Tibial artery (tissue), 4 donors: Measurements from ENCODE around the gene GAGE13.
A peak's percentile ranks its signal among the peaks of the same experiment; 100 is the strongest.
"Not testable (repeated sequence)": the region's sequence is repeated elsewhere in the genome, so short reads cannot be mapped to it uniquely, and the experiment has no call there.

ENCODE experiments used
- DNase-seq, 2 donors: peaks; one replicate each; pipeline ENCODE4 v3.0.0-alpha.2; 2019
- H3K27ac ChIP-seq, 2 donors: fragments of 200-600 bp; sonication (generic) in 1 of 2; 1 replicate in 1 of 2; 2 replicates in 1 of 2; pipeline ENCODE4 v1.5.1; 2018 to 2019; ENCODE audit warnings: mild to moderate bottlenecking in 1 of 2
- H3K27me3 ChIP-seq, 2 donors: fragments of 200-600 bp; sonication (generic) in 1 of 2; one replicate each; pipeline versions ENCODE4 v1.5.1 to v1.6.0; 2016 to 2019
- H3K36me3 ChIP-seq, 3 donors: fragments of 200-600 bp; sonication (generic) in 2 of 3; one replicate each; pipeline ENCODE4 v1.5.1; 2016 to 2019; ENCODE audit warnings: mild to moderate bottlenecking in 2 of 3
- H3K4me1 ChIP-seq, 4 donors: fragments of 200-600 bp; sonication (generic) in 2 of 4; 1 replicate in 3 of 4; 2 replicates in 1 of 4; pipeline ENCODE4 v1.5.1; 2016 to 2019
- H3K4me3 ChIP-seq, 2 donors: fragments of 200-600 bp; sonication (generic) in 1 of 2; 1 replicate in 1 of 2; 2 replicates in 1 of 2; pipeline ENCODE4 v1.5.1; 2018 to 2019; ENCODE audit warnings: mild to moderate bottlenecking in 2 of 2
- H3K9me3 ChIP-seq, 3 donors: fragments of 200-600 bp; sonication (generic) in 1 of 3; one replicate each; pipeline ENCODE4 v1.5.1; 2016 to 2019
- intact Hi-C: fragments of 100-400 bp; cut with DNase I; formaldehyde crosslinking; loops from one replicate; pipeline ENCODE4 v1.15.0; 2023; ENCODE audit warnings: low total_unique reads
- TF ChIP-seq, protein P1 (sequence below), 2 experiments: fragments of 200-600 bp in 1 of 2; fragments of 450-650 bp in 1 of 2; IDR thresholded peaks; one replicate each; pipeline ENCODE4 v1.5.1; 2017 to 2019; ENCODE audit warnings: antibody characterized with exemption in 2 of 2, mild to moderate bottlenecking in 1 of 2, moderate library complexity in 1 of 2

Gene GAGE13

GRCh38 chrX:49308604-49309269 is 22.6 kb upstream of the GAGE13 start:
- peak overlapping the region; percentile 46 to 52 for H3K4me3 ChIP-seq
- no peak for DNase-seq
- no peaks in the 10 kb centered on the region for H3K36me3 ChIP-seq
- intact Hi-C loops: no loop called here
- no peaks in the 10 kb centered on the region for H3K9me3 ChIP-seq
- no peaks in the 10 kb centered on the region for H3K27me3 ChIP-seq
- TF ChIP-seq, protein P1, sequence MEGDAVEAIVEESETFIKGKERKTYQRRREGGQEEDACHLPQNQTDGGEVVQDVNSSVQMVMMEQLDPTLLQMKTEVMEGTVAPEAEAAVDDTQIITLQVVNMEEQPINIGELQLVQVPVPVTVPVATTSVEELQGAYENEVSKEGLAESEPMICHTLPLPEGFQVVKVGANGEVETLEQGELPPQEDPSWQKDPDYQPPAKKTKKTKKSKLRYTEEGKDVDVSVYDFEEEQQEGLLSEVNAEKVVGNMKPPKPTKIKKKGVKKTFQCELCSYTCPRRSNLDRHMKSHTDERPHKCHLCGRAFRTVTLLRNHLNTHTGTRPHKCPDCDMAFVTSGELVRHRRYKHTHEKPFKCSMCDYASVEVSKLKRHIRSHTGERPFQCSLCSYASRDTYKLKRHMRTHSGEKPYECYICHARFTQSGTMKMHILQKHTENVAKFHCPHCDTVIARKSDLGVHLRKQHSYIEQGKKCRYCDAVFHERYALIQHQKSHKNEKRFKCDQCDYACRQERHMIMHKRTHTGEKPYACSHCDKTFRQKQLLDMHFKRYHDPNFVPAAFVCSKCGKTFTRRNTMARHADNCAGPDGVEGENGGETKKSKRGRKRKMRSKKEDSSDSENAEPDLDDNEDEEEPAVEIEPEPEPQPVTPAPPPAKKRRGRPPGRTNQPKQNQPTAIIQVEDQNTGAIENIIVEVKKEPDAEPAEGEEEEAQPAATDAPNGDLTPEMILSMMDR (IDR thresholded peaks at IDR 0.05): no peak
- H3K4me1 ChIP-seq: peaks cover 0 to 16% (median 7%) of the 10 kb centered on the region in 4 donors
- H3K27ac ChIP-seq: peak overlapping the region; percentile 70 to 83

GRCh38 chrX:49309401-49309981 is 21.9 kb upstream of the GAGE13 start:
- TF ChIP-seq, protein P1 (IDR thresholded peaks at IDR 0.05): no peak
- intact Hi-C loops: no loop called here
- Histone ChIP-seq H3K4me3 (peak overlapping the region; percentile 46 to 52), H3K9me3 (no peaks in the 10 kb centered on the region), H3K4me1 (peaks cover 0 to 16% (median 7%) of the 10 kb centered on the region in 4 donors), H3K27me3 (no peaks in the 10 kb centered on the region), H3K27ac (peak overlapping the region; percentile 70 to 83), H3K36me3 (no peaks in the 10 kb centered on the region)
- no peak for DNase-seq

DNA sequence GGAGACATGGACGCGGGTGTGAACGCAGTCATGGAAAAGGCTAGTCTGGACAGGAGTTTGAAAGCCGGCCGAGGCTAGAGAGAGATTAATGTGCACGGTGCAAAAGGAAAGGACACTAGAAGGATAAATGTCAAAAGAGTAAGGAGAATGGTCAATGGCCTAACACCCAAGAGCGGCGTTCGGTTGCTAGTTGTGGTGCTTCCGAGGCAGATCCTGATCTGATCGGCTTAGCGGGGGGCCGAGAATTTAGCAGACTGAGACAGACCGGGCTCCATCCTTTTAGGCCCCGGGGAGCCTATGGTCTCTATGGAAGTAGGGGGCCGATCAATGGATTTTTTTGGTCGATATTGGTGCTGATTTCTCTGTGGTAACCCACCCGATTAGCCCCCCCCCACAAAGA is 21.0 kb upstream of the GAGE13 start:
- H3K9me3 ChIP-seq: no peaks in the 10 kb centered on the region
- no peaks in the 10 kb centered on the region for H3K27me3 ChIP-seq
- peaks cover 0 to 16% (median 7%) of the 10 kb centered on the region in 4 donors for H3K4me1 ChIP-seq
- H3K4me3 ChIP-seq: no peak overlapping the region
- peak overlapping the region in 1 of 2 donors; percentile 83 for H3K27ac ChIP-seq
- intact Hi-C loops: no loop called here
- H3K36me3 ChIP-seq: no peaks in the 10 kb centered on the region
- no peak for DNase-seq
- TF ChIP-seq, protein P1 (IDR thresholded peaks at IDR 0.05): no peak

- H3K4me3 ChIP-seq: no peak overlapping the region
- H3K9me3 ChIP-seq: no peaks in the 10 kb centered on the region
- TF ChIP-seq, protein P1 (IDR thresholded peaks at IDR 0.05): no peak
- H3K4me1 ChIP-seq: peaks cover 0 to 16% (median 7%) of the 10 kb centered on the region in 4 donors
- H3K27ac ChIP-seq: no peak overlapping the region
- H3K36me3 ChIP-seq: no peaks in the 10 kb centered on the region
- DNase-seq: no peak
- intact Hi-C loops: no loop called here
- H3K27me3 ChIP-seq: no peaks in the 10 kb centered on the region
Observed at GRCh38 chrX:49312176-49312575, 19.2 kb upstream of the GAGE13 start.

DNA sequence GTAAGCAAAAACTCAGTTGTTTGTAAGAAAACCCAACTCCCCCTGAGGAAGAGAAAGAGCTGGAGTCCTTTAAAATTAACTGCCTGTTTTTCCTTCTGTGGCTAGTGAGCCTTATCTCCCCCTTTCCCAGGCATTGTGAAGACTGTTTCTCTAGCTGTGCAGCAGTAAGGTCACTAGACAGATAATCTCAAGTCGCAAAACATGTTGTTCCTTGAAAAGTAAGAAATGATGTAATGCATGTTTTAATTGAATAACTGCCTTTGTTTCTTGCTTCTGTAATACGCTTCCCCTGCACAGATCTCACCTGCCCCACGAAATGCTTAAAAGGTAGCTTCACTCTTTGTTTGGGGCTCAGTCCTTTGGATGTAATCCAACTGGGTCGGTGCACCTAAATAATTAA is 15.3 kb upstream of the GAGE13 start:
- Histone ChIP-seq H3K36me3 (no peaks in the 10 kb centered on the region), H3K9me3 (no peaks in the 10 kb centered on the region), H3K4me3 (no peak overlapping the region), H3K4me1 (no peaks in the 10 kb centered on the region), H3K27ac (no peak overlapping the region), H3K27me3 (no peaks in the 10 kb centered on the region)
- intact Hi-C loops: no loop called here
- DNase-seq: no peak
- TF ChIP-seq, protein P1 (IDR thresholded peaks at IDR 0.05): no peak

DNA sequence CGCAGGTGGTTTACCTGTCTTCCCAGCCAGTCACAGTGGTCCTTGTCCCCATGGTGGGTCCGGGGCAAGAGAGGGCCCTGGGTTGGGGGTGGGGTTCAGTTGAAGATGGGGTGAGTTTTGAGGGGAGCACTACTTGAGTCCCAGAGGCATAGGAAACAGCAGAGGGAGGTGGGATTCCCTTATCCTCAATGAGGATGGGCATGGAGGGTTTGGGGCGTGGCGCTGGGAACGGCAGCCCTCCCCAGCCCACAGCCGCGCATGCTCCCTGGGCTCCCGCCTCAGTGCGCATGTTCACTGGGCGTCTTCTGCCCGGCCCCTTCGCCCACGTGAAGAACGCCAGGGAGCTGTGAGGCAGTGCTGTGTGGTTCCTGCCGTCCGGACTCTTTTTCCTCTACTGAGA is 9.6 kb upstream of the GAGE13 start, which contains the start of gene GAGE12J:
GAGE12J (plus strand) TSS at position 301 of the 400 bp plus-strand sequence. CDS start 1,157 bp downstream, outside the sequence.
- H3K4me3 ChIP-seq, intact Hi-C loops, H3K9me3 ChIP-seq, H3K4me1 ChIP-seq, H3K27ac ChIP-seq, H3K36me3 ChIP-seq, H3K27me3 ChIP-seq, DNase-seq: not testable (repeated sequence)

GRCh38 chrX:49322266-49322665 is 9.1 kb upstream of the GAGE13 start:
- DNase-seq, intact Hi-C loops, H3K36me3 ChIP-seq, H3K27ac ChIP-seq, H3K9me3 ChIP-seq, H3K4me3 ChIP-seq, H3K27me3 ChIP-seq, H3K4me1 ChIP-seq: not testable (repeated sequence)

GRCh38 chrX:49323735-49324134 is 7.6 kb upstream of the GAGE13 start:
- intact Hi-C loops, DNase-seq, H3K9me3 ChIP-seq: not testable (repeated sequence)

GRCh38 chrX:49330421-49330820 is 961 bp upstream of the GAGE13 start:
- H3K27ac ChIP-seq, DNase-seq, H3K4me3 ChIP-seq, H3K4me1 ChIP-seq, H3K36me3 ChIP-seq, intact Hi-C loops, H3K9me3 ChIP-seq, H3K27me3 ChIP-seq: not testable (repeated sequence)

More at GRCh38 chrX:49323735-49324134, 7.6 kb upstream of the GAGE13 start:
- not testable (repeated sequence) for H3K4me1 ChIP-seq, H3K4me3 ChIP-seq, H3K27ac ChIP-seq, H3K36me3 ChIP-seq, H3K27me3 ChIP-seq
